Body of pancreas (tissue), 4 donors: Measurements from ENCODE around the gene ARHGAP24. TPM values are rescaled to one million over a fixed set of nuclear protein-coding genes. Genes with fewer than 3 reads are reported as not detected.

ENCODE experiments used
- ATAC-seq: fragments of 150-250 bp; one replicate; pipeline ENCODE4 v1.9.1; 2016
- DNase-seq, 4 donors: peaks; one replicate each; pipeline ENCODE4 v3.0.0-alpha.2; 2019
- H3K27ac ChIP-seq, 4 donors: fragments of 200-600 bp; sonication (generic); 1 replicate in 3 of 4; 2 replicates in 1 of 4; pipeline versions ENCODE4 v1.5.1 to v1.6.1; 2016 to 2019; ENCODE audit warnings: mild to moderate bottlenecking in 1 of 4, mixed read lengths in 1 of 4, moderate library complexity in 1 of 4
- H3K27me3 ChIP-seq, 2 donors: fragments of 200-600 bp; sonication (generic); one replicate each; pipeline ENCODE4 v1.6.0; 2016; ENCODE audit warnings: mild to moderate bottlenecking in 1 of 2
- H3K36me3 ChIP-seq, 2 donors: fragments of 200-600 bp; sonication (generic); replicated peaks in 1 of 2; 2 replicates each; pipeline ENCODE4 v1.5.1; 2016; ENCODE audit warnings: low read depth in 2 of 2; ENCODE audit not compliant: insufficient read depth in 1 of 2
- H3K4me1 ChIP-seq: fragments of 200-600 bp; sonication (generic); one replicate; pipeline ENCODE4 v1.6.0; 2016
- H3K4me3 ChIP-seq, 2 donors: fragments of 200-600 bp; sonication (generic); 1 replicate in 1 of 2; 2 replicates in 1 of 2; pipeline ENCODE4 v1.5.1; 2016 to 2019
- H3K9me3 ChIP-seq, 3 donors: fragments of 200-600 bp; sonication (generic); 1 replicate in 2 of 3; 2 replicates in 1 of 3; pipeline ENCODE4 v1.5.1; 2016
- CTCF ChIP-seq, 7 experiments: fragments of 450-650 bp in 4 of 7; fragments of 200-600 bp in 3 of 7; sonication (generic) in 3 of 7; IDR thresholded peaks; one replicate each; pipeline ENCODE4 v1.5.1; 2016 to 2019; ENCODE audit warnings: antibody characterized with exemption in 7 of 7
- POLR2A ChIP-seq, 3 donors: fragments of 450-650 bp; IDR thresholded peaks; one replicate each; pipeline ENCODE4 v1.6.1; 2016; ENCODE audit warnings: antibody characterized with exemption in 3 of 3, mild to moderate bottlenecking in 2 of 3
- WGBS, 2 donors: methylation state at CpG; one replicate each; pipeline ENCODE4 v1.1.5; 2017; 5-methylcytosine and 5-hydroxymethylcytosine counted together
- intact Hi-C: fragments of 100-400 bp; cut with DNase I; formaldehyde crosslinking; loops from one replicate; pipeline ENCODE4 v1.15.1; 2023
- total RNA-seq, 2 donors: library from RNA; depleted of rRNA; stranded (reverse); fragments of >200 nt; gene quantifications; one replicate each; pipeline ENCODE4 v1.1.0, GENCODE V29; 2016

ARHGAP24 gene
- total RNA-seq, 2 donors from 2014 or later: 43.3 to 113 TPM

- Histone ChIP-seq H3K9me3 (no peaks in the 10 kb centered on the region), H3K4me3 (no peak overlapping the region), H3K27me3 (no peaks in the 10 kb centered on the region), H3K36me3 (no peaks in the 10 kb centered on the region), H3K27ac (no peak overlapping the region), H3K4me1 (no peaks in the 10 kb centered on the region)
- ATAC-seq (no peak), DNase-seq (no peak)
- TF ChIP-seq CTCF (IDR thresholded peaks at IDR 0.05) (no peak), POLR2A (IDR thresholded peaks at IDR 0.05) (no peak)
- intact Hi-C loops: no loop called here
- 93 to 94% methylated on average over 6 of the region's 6 CpGs for WGBS, 2 donors
Observed at GRCh38 chr4:86007042-86007441, 532.1 kb downstream of the ARHGAP24 start.

- H3K9me3 ChIP-seq: no peaks in the 10 kb centered on the region
- H3K27ac ChIP-seq: no peak overlapping the region
- intact Hi-C loops: no loop called here
- WGBS, 2 donors: 88 to 96% methylated on average over 1 of the region's 1 CpG
- no peak for ATAC-seq
- no peak overlapping the region for H3K4me3 ChIP-seq
- no peaks in the 10 kb centered on the region for H3K27me3 ChIP-seq
- no peaks in the 10 kb centered on the region for H3K4me1 ChIP-seq
- DNase-seq: no peak
- TF ChIP-seq CTCF (IDR thresholded peaks at IDR 0.05) (no peak), POLR2A (IDR thresholded peaks at IDR 0.05) (no peak)
- no peaks in the 10 kb centered on the region for H3K36me3 ChIP-seq
Observed at GRCh38 chr4:86011117-86011516, 536.2 kb downstream of the ARHGAP24 start.

GRCh38 chr4:86013621-86014020, 538.7 kb downstream of the ARHGAP24 start:
- intact Hi-C loops: no loop called here
- DNase-seq: no peak
- Histone ChIP-seq H3K9me3 (no peaks in the 10 kb centered on the region), H3K36me3 (no peaks in the 10 kb centered on the region), H3K4me3 (no peak overlapping the region), H3K4me1 (no peaks in the 10 kb centered on the region), H3K27me3 (no peaks in the 10 kb centered on the region), H3K27ac (no peak overlapping the region)
- ATAC-seq: no peak
- 59% methylated on average over 4 of the region's 4 CpGs for WGBS, 2 donors
- TF ChIP-seq CTCF (IDR thresholded peaks at IDR 0.05) (no peak), POLR2A (IDR thresholded peaks at IDR 0.05) (no peak)

GRCh38 chr4:86014599-86014998, 539.6 kb downstream of the ARHGAP24 start:
- WGBS, 2 donors: 77 to 96% methylated on average over 5 of the region's 5 CpGs
- Histone ChIP-seq H3K4me1 (no peaks in the 10 kb centered on the region), H3K27me3 (no peaks in the 10 kb centered on the region), H3K4me3 (no peak overlapping the region), H3K9me3 (no peaks in the 10 kb centered on the region), H3K27ac (no peak overlapping the region), H3K36me3 (no peaks in the 10 kb centered on the region)
- intact Hi-C loops: no loop called here
- TF ChIP-seq POLR2A (IDR thresholded peaks at IDR 0.05): no peak
- no peak for TF ChIP-seq CTCF (IDR thresholded peaks at IDR 0.05)
- DNase-seq: no peak
- no peak for ATAC-seq
